K562 (cell line): ENCODE measurements around the gene LRRC26. TPM values are rescaled to one million over a fixed set of nuclear protein-coding genes. Genes with fewer than 3 reads are reported as not detected.

ENCODE experiments used
- ATF1 ChIP-seq, 2 experiments: fragments of 450-650 bp in 1 of 2; IDR thresholded peaks; 2 replicates each; pipeline ENCODE4 v1.6.1; 2016; ENCODE audit warnings: missing compliant biosample characterization in 1 of 2, missing genetic modification characterization in 1 of 2
- CEBPG ChIP-seq, 3 experiments: fragments of 200-800 bp in 1 of 3; sonication (Bioruptor generic) in 1 of 3; sonication (generic) in 1 of 3; formaldehyde crosslinking in 1 of 3; IDR thresholded peaks in 2 of 3; conservative IDR thresholded peaks in 1 of 3; 2 replicates each; pipeline versions ENCODE4 v1.6.1 to v1.8.0; 2016 to 2022; ENCODE audit warnings: missing compliant biosample characterization in 2 of 3, missing genetic modification characterization in 2 of 3, mild to moderate bottlenecking in 1 of 3, missing genetic modification reagents in 1 of 3
- E2F6 ChIP-seq, 2 experiments: IDR thresholded peaks; 2 replicates each; pipeline ENCODE4 v1.6.1; 2011; ENCODE audit warnings: borderline replicate concordance in 1 of 2, control low read depth in 1 of 2, low read depth in 1 of 2, low read length in 1 of 2, mild to moderate bottlenecking in 1 of 2, mixed read lengths in 1 of 2, moderate library complexity in 1 of 2; ENCODE audit not compliant: insufficient read depth in 1 of 2, insufficient read length in 1 of 2, poor library complexity in 1 of 2, severe bottlenecking in 1 of 2; ENCODE audit errors: extremely low read depth in 1 of 2
- HDAC6 ChIP-seq: IDR thresholded peaks from 2 replicates; pipeline ENCODE4 v1.6.1; 2012; ENCODE audit warnings: low read depth, mild to moderate bottlenecking, control low read depth, inconsistent platforms, low read length, moderate library complexity
- HOXB6 ChIP-seq: fragments of 250-450 bp; sonication (Bioruptor Pico); IDR thresholded peaks from 2 replicates; pipeline ENCODE4 v1.5.1; 2022; ENCODE audit warnings: mild to moderate bottlenecking, borderline replicate concordance
- MLLT1 ChIP-seq, 2 experiments: fragments of 450-650 bp; IDR thresholded peaks; 2 replicates each; pipeline ENCODE4 v1.6.1; 2016
- NR2F6 ChIP-seq: fragments of 450-650 bp; formaldehyde crosslinking; IDR thresholded peaks from 2 replicates; pipeline ENCODE4 v1.4.0; 2020; ENCODE audit warnings: mild to moderate bottlenecking
- OTX1 ChIP-seq: fragments of 450-650 bp; formaldehyde crosslinking; IDR thresholded peaks from 2 replicates; pipeline ENCODE4 v1.4.0; 2022; ENCODE audit warnings: mild to moderate bottlenecking
- POLR2H ChIP-seq: IDR thresholded peaks from 2 replicates; pipeline ENCODE4 v1.6.1; 2016; ENCODE audit warnings: missing genetic modification characterization, low read depth, mild to moderate bottlenecking, control low read depth, missing compliant biosample characterization, moderate library complexity
- TARDBP ChIP-seq: fragments of 450-650 bp; IDR thresholded peaks from 2 replicates; pipeline ENCODE4 v1.6.1; 2016
- TFAP4 ChIP-seq: sonication (generic); formaldehyde crosslinking; IDR thresholded peaks from 2 replicates; pipeline ENCODE4 v1.8.0; 2022; ENCODE audit warnings: missing genetic modification reagents, mild to moderate bottlenecking, moderate library complexity, borderline replicate concordance
- VEZF1 ChIP-seq: fragments of 200-800 bp; sonication (Bioruptor generic); IDR thresholded peaks from 2 replicates; pipeline ENCODE4 v1.6.1; 2017; ENCODE audit warnings: missing genetic modification characterization, missing compliant biosample characterization
- WHSC1 ChIP-seq: IDR thresholded peaks from one replicate; pipeline ENCODE4 v1.6.1; 2012; ENCODE audit warnings: low read length, control low read depth, inconsistent platforms
- ZNF143 ChIP-seq: sonication (generic); formaldehyde crosslinking; IDR thresholded peaks from 2 replicates; pipeline ENCODE4 v1.9.0; 2022; ENCODE audit warnings: mild to moderate bottlenecking, missing genetic modification reagents
- ZNF184 ChIP-seq: sonication (generic); formaldehyde crosslinking; IDR thresholded peaks from 2 replicates; pipeline ENCODE4 v1.5.0; 2020; ENCODE audit warnings: missing genetic modification reagents
- ZNF280B ChIP-seq: fragments of 250-450 bp; sonication (Bioruptor Pico); IDR thresholded peaks from 2 replicates; pipeline ENCODE4 v1.5.1; 2021; ENCODE audit warnings: mild to moderate bottlenecking
- ZNF41 ChIP-seq: fragments of 250-450 bp; sonication (Bioruptor Pico); conservative IDR thresholded peaks from 2 replicates; pipeline ENCODE4 v1.4.0; 2020; ENCODE audit warnings: mild to moderate bottlenecking
- ZNF561 ChIP-seq: fragments of 450-650 bp; formaldehyde crosslinking; conservative IDR thresholded peaks from 2 replicates; pipeline ENCODE4 v1.4.0; 2020; ENCODE audit warnings: mild to moderate bottlenecking, moderate library complexity
- ZNF583 ChIP-seq: fragments of 250-450 bp; sonication (Bioruptor Pico); IDR thresholded peaks from 2 replicates; pipeline ENCODE4 v1.4.0; 2020
- ZNF830 ChIP-seq: fragments of 250-450 bp; sonication (Bioruptor Pico); IDR thresholded peaks from 2 replicates; pipeline ENCODE4 v1.5.0; 2021; ENCODE audit warnings: mild to moderate bottlenecking
- polyA plus RNA-seq, 8 experiments: library from polyadenylated mRNA; depleted of rRNA in 4 of 8; stranded (reverse) in 5 of 8; unstranded in 3 of 8; fragments of >200 nt; fragmentation: Nextera tagmentation in 2 of 8; fragmentation: Illumina TruSeq in 1 of 8; extraction: Ambion mirVana in 2 of 8; extraction: Trizol in 1 of 8; gene quantifications; 2 replicates each; pipeline versions ENCODE4 v1.2.1 to v1.2.3, GENCODE V29; 2011 to 2014; ENCODE audit warnings: inconsistent platforms in 1 of 8, missing spikeins in 1 of 8
- total RNA-seq, 7 experiments: library from RNA; depleted of rRNA in 6 of 7; stranded (reverse); fragments of >200 nt in 6 of 7; fragmentation: Illumina TruSeq in 2 of 7; extraction: Trizol in 2 of 7; gene quantifications; 2 replicates each; pipeline versions ENCODE4 v1.2.1 to v1.2.3, GENCODE V29; 2011 to 2021; ENCODE audit warnings: low replicate concordance in 1 of 7

LRRC26 gene
- total and polyA plus RNA-seq, 9 of the 15 experiments (the other 6 are each of a cell fraction or from before 2014, with no cell fraction given): not detected

GRCh38 chr9:137167747-137168572 is 1.9 kb downstream of the LRRC26 start (continued):
- TF ChIP-seq MLLT1 (IDR thresholded peaks at IDR 0.05) (no peak), NR2F6 (no peak), ZNF830 (no peak), ATF1 (CRISPR knock-in tag; IDR thresholded peaks at IDR 0.05) (no peak), ATF1 (tag; IDR thresholded peaks at IDR 0.05) (no peak), CEBPG (CRISPR knock-in tag; IDR thresholded peaks at IDR 0.05) (no peak), CEBPG (tag; conservative IDR thresholded peaks at IDR 0.05 in 1 of 2, IDR thresholded peaks at IDR 0.05 in 1 of 2) (no peak), WHSC1 (no peak), HDAC6 (no peak), OTX1 (no peak), E2F6 (IDR thresholded peaks at IDR 0.05; ENCODE audit: borderline replicate concordance in 1 of 2, extremely low read depth in 1 of 2, insufficient read depth in 1 of 2, insufficient read length in 1 of 2, low read depth in 1 of 2, low read length in 1 of 2, poor library complexity in 1 of 2, severe bottlenecking in 1 of 2) (no peak), ZNF280B (CRISPR knock-in tag) (no peak), ZNF583 (CRISPR knock-in tag) (no peak), POLR2H (tag) (no peak), TFAP4 (CRISPR knock-in tag) (peak; percentile 89), ZNF41 (CRISPR knock-in tag) (no peak), ZNF143 (no peak), ZNF561 (CRISPR knock-in tag) (no peak), ZNF184 (no peak), TARDBP (no peak), HOXB6 (CRISPR knock-in tag) (no peak), VEZF1 (peak; percentile 42; the same call in 1 of the 2 replicates)
